Activated naive CD8-positive, alpha-beta T cell treated with anti-CD3 and anti-CD28 coated beads, Interleukin-2, amount 10 ng/mL, durations not matched to agents 7 days and 5 days (primary cell): Measurements from ENCODE around the gene ELMO1. TPM values are rescaled to one million over a fixed set of nuclear protein-coding genes. Genes with fewer than 3 reads are reported as not detected.

Experiments
- ATAC-seq: fragments of 150-1000 bp; cut with Tn5 transposase; one replicate; pipeline ENCODE4 v1.10.0; 2021; ENCODE audit warnings: low read depth, moderate library complexity
- POLR2A ChIA-PET: fragments of 350-600 bp; sonication (Branson Sonifier 250); formaldehyde crosslinking; loops from one replicate; lab custom pipeline; 2021; ENCODE audit warnings: antibody characterized with exemption; lab: Charles Lee
- DNase-seq: peaks from one replicate; pipeline ENCODE4 v3.0.0; 2021
- H3K27ac Mint-ChIP-seq: one replicate; pipeline ENCODE4 v1.8.0; 2022; ENCODE audit warnings: mild to moderate bottlenecking, mixed read lengths
- H3K27me3 Mint-ChIP-seq: one replicate; pipeline ENCODE4 v1.8.0; 2022; ENCODE audit warnings: mild to moderate bottlenecking, moderate library complexity, mixed read lengths
- H3K36me3 Mint-ChIP-seq: one replicate; pipeline ENCODE4 v1.8.0; 2021; ENCODE audit warnings: mild to moderate bottlenecking, mixed read lengths
- H3K4me1 Mint-ChIP-seq: one replicate; pipeline ENCODE4 v1.8.0; 2021; ENCODE audit warnings: mixed read lengths
- H3K4me3 Mint-ChIP-seq: one replicate; pipeline ENCODE4 v1.8.0; 2022; ENCODE audit warnings: mild to moderate bottlenecking, moderate library complexity, mixed read lengths
- H3K9me3 Mint-ChIP-seq: one replicate; pipeline ENCODE4 v1.8.0; 2021; ENCODE audit warnings: mixed read lengths
- total RNA-seq, 2 experiments: library from RNA; stranded (reverse); gene quantifications; one replicate each; pipeline ENCODE4 v1.2.3, GENCODE V29; 2021

The ELMO1 gene
- total RNA-seq, 2 experiments from 2014 or later: 73.4 to 78.6 TPM

GRCh38 chr7:36958111-36958733, 490.4 kb downstream of the ELMO1 start:
- peaks cover 4% of the 10 kb centered on the region for H3K4me1 Mint-ChIP-seq
- H3K9me3 Mint-ChIP-seq: peaks cover 6% of the 10 kb centered on the region
- H3K27ac Mint-ChIP-seq: no peak overlapping the region
- POLR2A ChIA-PET: no interaction called here
- H3K36me3 Mint-ChIP-seq: peaks cover 30% of the 10 kb centered on the region
- no peaks in the 10 kb centered on the region for H3K27me3 Mint-ChIP-seq
- ATAC-seq: no peak
- DNase-seq: no peak
- no peak overlapping the region for H3K4me3 Mint-ChIP-seq

- POLR2A ChIA-PET: interaction anchor here (0.5 kb wide), 1 partner anchor 441 kb away, joined by 4 read pairs; no protein-coding TSS in a partner anchor
- Mint-ChIP-seq H3K27ac (no peak overlapping the region), H3K36me3 (peaks cover 27% of the 10 kb centered on the region), H3K4me1 (peaks cover 3% of the 10 kb centered on the region), H3K9me3 (peaks cover 6% of the 10 kb centered on the region), H3K4me3 (no peak overlapping the region), H3K27me3 (no peaks in the 10 kb centered on the region)
- ATAC-seq (no peak), DNase-seq (no peak)
These were observed 491.0 kb downstream of the ELMO1 start for GRCh38 chr7:36957620-36958019.

- POLR2A ChIA-PET: interaction anchor here (0.5 kb wide), 1 partner anchor 440 kb away, joined by 4 read pairs; no protein-coding TSS in a partner anchor
- Mint-ChIP-seq H3K9me3 (peaks cover 9% of the 10 kb centered on the region), H3K27ac (no peak overlapping the region), H3K4me3 (no peak overlapping the region), H3K4me1 (peaks cover 3% of the 10 kb centered on the region), H3K36me3 (peaks cover 27% of the 10 kb centered on the region), H3K27me3 (no peaks in the 10 kb centered on the region)
- DNase-seq (no peak), ATAC-seq (no peak)
These were observed 491.9 kb downstream of the ELMO1 start for GRCh38 chr7:36956814-36957213.

- peaks cover 15% of the 10 kb centered on the region for H3K9me3 Mint-ChIP-seq
- no peaks in the 10 kb centered on the region for H3K27me3 Mint-ChIP-seq
- H3K4me1 Mint-ChIP-seq: no peaks in the 10 kb centered on the region
- H3K36me3 Mint-ChIP-seq: peaks cover 35% of the 10 kb centered on the region
- no peak overlapping the region for H3K27ac Mint-ChIP-seq
- POLR2A ChIA-PET: no interaction called here
- no peak for ATAC-seq
- no peak overlapping the region for H3K4me3 Mint-ChIP-seq
- no peak for DNase-seq
These were observed 493.1 kb downstream of the ELMO1 start for GRCh38 chr7:36955456-36956129.

GRCh38 chr7:36951257-36951697, 497.4 kb downstream of the ELMO1 start:
- Mint-ChIP-seq H3K27me3 (no peaks in the 10 kb centered on the region), H3K4me1 (no peaks in the 10 kb centered on the region), H3K4me3 (no peak overlapping the region), H3K27ac (no peak overlapping the region), H3K9me3 (peaks cover 37% of the 10 kb centered on the region), H3K36me3 (peaks cover 69% of the 10 kb centered on the region)
- POLR2A ChIA-PET: no interaction called here
- DNase-seq (no peak), ATAC-seq (no peak)

- Mint-ChIP-seq H3K27me3 (no peaks in the 10 kb centered on the region), H3K27ac (peak overlapping the region; percentile 6), H3K36me3 (peaks cover 64% of the 10 kb centered on the region), H3K4me3 (no peak overlapping the region), H3K9me3 (peaks cover 36% of the 10 kb centered on the region), H3K4me1 (no peaks in the 10 kb centered on the region)
- no peak for DNase-seq
- POLR2A ChIA-PET: no interaction called here
- no peak for ATAC-seq
These were observed 498.7 kb downstream of the ELMO1 start for GRCh38 chr7:36949711-36950600.

GRCh38 chr7:36946401-36946739, 502.3 kb downstream of the ELMO1 start:
- H3K36me3 Mint-ChIP-seq: peaks cover 73% of the 10 kb centered on the region
- peaks cover 40% of the 10 kb centered on the region for H3K9me3 Mint-ChIP-seq
- no peak overlapping the region for H3K27ac Mint-ChIP-seq
- POLR2A ChIA-PET: no interaction called here
- H3K4me1 Mint-ChIP-seq: peaks cover 2% of the 10 kb centered on the region
- no peak for DNase-seq
- ATAC-seq: no peak
- no peaks in the 10 kb centered on the region for H3K27me3 Mint-ChIP-seq
- H3K4me3 Mint-ChIP-seq: no peak overlapping the region

GRCh38 chr7:36945612-36946400, 502.9 kb downstream of the ELMO1 start:
- H3K27ac Mint-ChIP-seq: no peak overlapping the region
- peaks cover 2% of the 10 kb centered on the region for H3K4me1 Mint-ChIP-seq
- ATAC-seq (no peak), DNase-seq (no peak)
- H3K36me3 Mint-ChIP-seq: peaks cover 73% of the 10 kb centered on the region
- POLR2A ChIA-PET: no interaction called here
- H3K4me3 Mint-ChIP-seq: no peak overlapping the region
- H3K27me3 Mint-ChIP-seq: no peaks in the 10 kb centered on the region
- H3K9me3 Mint-ChIP-seq: peaks cover 36% of the 10 kb centered on the region

GRCh38 chr7:36944838-36945237, 503.8 kb downstream of the ELMO1 start:
- DNase-seq (no peak), ATAC-seq (no peak)
- Mint-ChIP-seq H3K27ac (no peak overlapping the region), H3K4me1 (peaks cover 2% of the 10 kb centered on the region), H3K9me3 (peaks cover 37% of the 10 kb centered on the region), H3K4me3 (no peak overlapping the region), H3K27me3 (no peaks in the 10 kb centered on the region), H3K36me3 (peaks cover 72% of the 10 kb centered on the region)
- POLR2A ChIA-PET: no interaction called here

- ATAC-seq (no peak), DNase-seq (no peak)
- H3K36me3 Mint-ChIP-seq: peaks cover 69% of the 10 kb centered on the region
- peaks cover 31% of the 10 kb centered on the region for H3K9me3 Mint-ChIP-seq
- H3K27me3 Mint-ChIP-seq: no peaks in the 10 kb centered on the region
- POLR2A ChIA-PET: no interaction called here
- H3K4me1 Mint-ChIP-seq: peaks cover 2% of the 10 kb centered on the region
- H3K4me3 Mint-ChIP-seq: no peak overlapping the region
- H3K27ac Mint-ChIP-seq: no peak overlapping the region
These were observed 504.9 kb downstream of the ELMO1 start for GRCh38 chr7:36943591-36944435.

GRCh38 chr7:36942955-36943354, 505.7 kb downstream of the ELMO1 start:
- no peak overlapping the region for H3K27ac Mint-ChIP-seq
- POLR2A ChIA-PET: no interaction called here
- H3K27me3 Mint-ChIP-seq: no peaks in the 10 kb centered on the region
- peaks cover 7% of the 10 kb centered on the region for H3K4me1 Mint-ChIP-seq
- ATAC-seq: no peak
- H3K4me3 Mint-ChIP-seq: no peak overlapping the region
- no peak for DNase-seq
- peaks cover 69% of the 10 kb centered on the region for H3K36me3 Mint-ChIP-seq
- peaks cover 36% of the 10 kb centered on the region for H3K9me3 Mint-ChIP-seq

GRCh38 chr7:36942541-36942940, 506.1 kb downstream of the ELMO1 start:
- peak overlapping the region; percentile 7 for H3K27ac Mint-ChIP-seq
- POLR2A ChIA-PET: no interaction called here
- no peak overlapping the region for H3K4me3 Mint-ChIP-seq
- peaks cover 37% of the 10 kb centered on the region for H3K9me3 Mint-ChIP-seq
- H3K27me3 Mint-ChIP-seq: no peaks in the 10 kb centered on the region
- DNase-seq: no peak
- no peak for ATAC-seq
- peaks cover 69% of the 10 kb centered on the region for H3K36me3 Mint-ChIP-seq
- H3K4me1 Mint-ChIP-seq: peaks cover 11% of the 10 kb centered on the region
